ENCODE results near the gene SYK.
"Not testable (repeated sequence)": the region's sequence is repeated elsewhere in the genome, so short reads cannot be mapped to it uniquely, and the experiment has no call there.

Gene SYK

GRCh38 chr9:90799271-90799852 is 2.3 kb upstream of the SYK start:
- no peak for DNase-seq

DNA sequence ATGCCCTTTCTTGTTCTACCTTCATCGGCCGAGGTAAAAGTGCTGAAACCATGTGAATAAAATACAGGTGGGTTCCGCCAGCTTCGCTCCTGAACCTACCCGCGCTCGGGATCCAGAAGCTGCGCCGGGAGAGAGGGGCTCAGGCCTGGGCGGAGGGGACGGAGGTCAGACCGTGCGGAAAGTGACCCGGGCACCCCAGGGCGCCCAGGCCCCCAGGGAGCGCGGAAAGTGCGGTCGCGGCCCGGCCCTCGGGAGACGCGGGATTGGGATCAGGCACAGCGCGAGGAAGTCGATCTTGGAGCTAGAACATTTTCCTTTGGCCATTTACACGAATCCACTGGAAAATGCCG is 329 bp downstream of the SYK start:
- DNase-seq = no peak

DNA sequence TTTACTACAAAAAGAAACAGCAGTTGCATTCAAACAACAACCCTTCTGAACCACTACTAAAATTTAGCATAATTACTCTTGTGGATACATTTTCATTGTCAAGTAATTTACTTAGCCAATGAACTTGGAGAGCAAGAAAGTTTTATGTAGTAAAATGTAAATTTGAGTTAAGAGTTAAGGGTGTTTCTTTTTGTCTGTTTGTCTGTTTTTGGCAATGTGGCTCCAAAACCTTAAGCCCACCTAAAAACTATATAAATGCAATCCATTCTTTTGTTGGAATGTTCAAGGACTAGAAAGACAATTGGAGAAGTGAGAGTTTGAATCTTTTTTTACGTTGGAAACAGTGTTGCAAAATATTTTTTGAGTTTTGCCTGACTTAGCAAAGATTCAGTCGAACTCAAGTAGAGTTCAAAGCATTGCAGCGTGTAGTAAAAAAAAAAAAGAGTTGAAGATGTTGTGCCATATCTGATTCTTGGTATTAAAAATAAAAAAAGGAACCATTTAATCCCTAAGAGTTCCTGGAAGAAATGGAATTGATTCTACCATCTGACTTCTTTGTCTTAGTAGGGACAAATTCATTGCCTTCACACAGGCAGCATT is 867 bp downstream of the SYK start:
- peak in 1 of 2 experiments; percentile 26 for DNase-seq

- DNase-seq = peak; percentile 38 to 40
Observed at GRCh38 chr9:90803860-90804593, 2.4 kb downstream of the SYK start.

- DNase-seq = no peak
Observed at GRCh38 chr9:90805006-90805996, 3.7 kb downstream of the SYK start.

- DNase-seq = no peak
Observed at GRCh38 chr9:90807006-90807405, 5.4 kb downstream of the SYK start.

- DNase-seq = no peak
Observed at GRCh38 chr9:90808398-90808797, 6.8 kb downstream of the SYK start.

- DNase-seq = peak; percentile 47 to 62
Observed at GRCh38 chr9:90808890-90809685, 7.5 kb downstream of the SYK start.

DNA sequence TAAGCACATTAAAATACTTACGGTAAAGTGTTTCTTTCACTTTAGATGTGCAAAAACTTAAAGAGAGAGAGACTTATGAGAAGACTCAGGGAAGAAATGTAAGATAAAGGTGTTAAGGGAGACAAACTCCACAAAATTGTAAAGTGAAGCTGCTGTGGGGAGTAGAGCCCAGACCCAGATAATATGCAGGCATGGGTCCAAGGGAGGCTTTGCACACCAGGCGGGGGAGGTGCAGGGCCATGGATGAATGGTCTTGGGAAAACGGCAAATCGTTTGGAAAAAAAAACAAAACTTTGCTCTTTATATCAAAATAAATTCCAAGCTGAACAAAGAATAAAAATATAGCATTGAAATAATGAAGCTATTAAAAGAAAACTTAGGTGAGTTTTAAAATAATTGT is 9.1 kb downstream of the SYK start:
- DNase-seq = no peak

DNA sequence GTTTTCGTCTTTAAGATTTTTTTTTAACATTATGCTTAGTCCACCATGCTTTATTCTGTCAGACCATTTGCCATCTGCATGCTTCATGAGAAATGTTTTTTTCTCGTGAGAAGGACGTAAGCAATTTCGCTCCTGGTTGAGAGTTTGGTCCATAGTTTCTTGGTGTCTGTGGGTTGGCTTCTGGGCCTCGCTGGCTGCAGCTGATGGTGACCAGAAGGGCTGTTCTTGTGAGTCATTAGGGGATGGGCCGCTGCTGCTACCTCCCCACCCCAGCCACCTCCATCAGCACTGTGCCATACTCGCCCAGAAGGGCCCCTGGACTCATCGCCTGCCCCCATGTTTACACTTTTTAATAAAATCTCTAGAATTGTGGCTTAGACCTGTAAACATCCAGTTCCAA is 11.4 kb downstream of the SYK start:
- DNase-seq = no peak

- DNase-seq = no peak
Observed at GRCh38 chr9:90813523-90813922, 11.9 kb downstream of the SYK start.

DNA sequence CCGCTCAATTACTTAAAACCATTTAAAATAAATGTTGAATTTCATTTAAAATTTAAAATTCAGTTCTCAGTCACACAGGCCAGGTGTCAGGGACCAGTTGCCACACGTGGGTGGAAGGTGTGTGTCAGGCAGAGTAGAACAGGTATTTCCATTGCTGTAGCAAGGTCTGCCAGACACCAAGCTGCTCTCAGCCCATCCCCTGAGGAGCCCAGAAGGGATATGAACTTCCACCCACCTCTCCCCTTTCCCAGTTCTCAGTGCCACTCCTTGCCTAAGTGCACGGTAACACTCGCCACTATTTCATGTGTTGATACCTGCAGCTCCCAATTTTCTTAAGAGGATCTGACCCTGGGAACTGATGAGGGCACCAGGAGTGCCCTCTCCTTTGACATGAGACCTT is 12.7 kb downstream of the SYK start:
- no peak for DNase-seq

DNA sequence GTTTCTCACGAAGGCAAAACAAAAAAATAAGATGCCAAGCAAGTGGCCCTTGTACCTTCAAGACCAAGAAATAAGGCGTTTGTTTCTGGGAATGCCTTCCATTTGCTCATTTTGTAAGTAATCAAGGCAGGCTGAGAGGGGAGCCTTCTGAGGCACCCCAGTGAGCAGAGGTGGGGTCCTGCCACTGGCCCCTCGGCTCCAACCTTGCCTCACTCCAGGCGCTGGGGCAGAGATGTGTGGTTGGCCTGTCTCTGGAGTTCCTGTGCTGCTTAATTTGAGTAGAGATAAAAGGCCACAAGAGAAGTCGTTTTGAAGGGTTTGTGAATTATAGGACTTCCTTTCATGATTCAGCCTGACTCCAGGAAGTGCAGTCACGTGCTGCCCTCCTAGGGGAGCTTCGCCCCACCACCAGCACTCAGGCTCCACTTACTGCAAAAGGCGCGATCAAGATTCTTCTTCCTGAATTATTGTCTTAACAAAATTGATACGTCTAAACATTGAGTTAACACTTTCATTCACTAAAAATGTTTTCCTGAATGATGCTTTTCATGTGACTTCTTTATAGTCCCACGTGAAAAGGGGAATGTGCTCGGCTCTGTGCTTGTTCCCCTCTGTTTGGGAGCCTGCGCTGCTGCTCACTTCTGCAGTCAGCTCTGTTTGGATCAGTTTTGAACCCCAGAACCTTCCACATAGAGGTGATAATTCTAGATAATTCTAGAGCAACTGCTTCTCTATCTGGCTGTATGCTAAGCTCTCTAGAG is 13.7 kb downstream of the SYK start:
- DNase-seq = peak; percentile 87 to 93

DNA sequence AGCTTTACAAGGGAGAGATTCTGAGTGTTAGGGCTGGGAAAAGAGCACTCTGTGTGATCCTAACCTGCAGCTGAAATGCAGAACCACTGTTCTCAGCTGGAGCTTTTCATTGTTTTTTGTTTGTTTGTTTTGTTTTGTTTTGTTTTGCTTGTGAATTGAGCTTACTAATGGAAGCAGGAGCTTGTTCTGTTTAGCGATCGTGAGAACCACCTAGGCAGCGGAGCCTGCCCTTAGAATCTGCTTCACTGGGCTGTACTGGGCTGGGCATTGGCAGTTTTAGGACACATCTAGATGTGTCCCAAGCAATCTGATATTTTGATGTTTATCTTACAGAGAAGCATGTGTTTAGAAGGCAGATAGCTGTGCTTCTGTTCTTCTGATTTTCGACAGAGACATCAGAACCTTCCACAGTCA is 14.3 kb downstream of the SYK start:
- no peak for DNase-seq

DNA sequence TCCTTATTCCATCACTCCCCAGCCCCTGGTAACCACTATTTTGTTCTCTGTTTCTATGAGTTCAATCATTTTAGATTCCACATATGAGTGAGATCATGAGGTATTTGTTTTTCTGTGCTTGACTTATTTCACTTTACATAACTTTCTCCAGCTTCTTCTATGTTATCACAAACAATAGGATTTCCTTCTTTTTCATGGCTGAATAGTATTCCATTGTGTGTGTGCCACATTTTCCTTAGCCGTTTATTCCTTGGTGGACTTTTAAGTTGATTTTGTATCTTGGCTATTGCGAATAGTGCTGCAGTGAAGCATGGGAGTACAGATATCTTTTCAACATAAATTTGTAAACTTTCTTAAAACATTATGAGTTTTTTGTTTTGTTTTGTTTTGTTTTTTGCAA is 15.1 kb downstream of the SYK start:
- DNase-seq = no peak

GRCh38 chr9:90818279-90818678 is 16.7 kb downstream of the SYK start:
- DNase-seq = no peak

- DNase-seq = not testable (repeated sequence)
Observed at GRCh38 chr9:90820406-90820805, 18.8 kb downstream of the SYK start.

DNA sequence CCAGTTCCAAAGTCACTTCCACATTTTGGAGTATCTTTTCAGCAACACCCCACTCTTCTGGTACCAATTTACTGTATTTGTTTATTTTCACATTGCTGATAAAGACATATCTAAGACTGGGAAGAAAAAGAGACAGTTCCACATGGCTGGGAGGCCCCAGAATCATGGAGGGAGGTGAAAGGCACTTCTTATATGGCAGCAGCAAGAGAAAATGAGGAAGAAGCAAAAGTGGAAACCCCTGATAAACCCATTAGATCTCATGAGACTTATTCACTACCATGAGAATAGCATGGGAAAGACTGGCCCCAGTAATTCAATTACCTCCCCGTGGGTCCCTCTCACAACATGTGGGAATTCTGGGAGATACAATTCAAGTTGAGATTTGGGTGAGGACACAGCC is 19.6 kb downstream of the SYK start:
- DNase-seq = not testable (repeated sequence)

- DNase-seq = no peak
Observed at GRCh38 chr9:90821697-90822096, 20.1 kb downstream of the SYK start.

DNA sequence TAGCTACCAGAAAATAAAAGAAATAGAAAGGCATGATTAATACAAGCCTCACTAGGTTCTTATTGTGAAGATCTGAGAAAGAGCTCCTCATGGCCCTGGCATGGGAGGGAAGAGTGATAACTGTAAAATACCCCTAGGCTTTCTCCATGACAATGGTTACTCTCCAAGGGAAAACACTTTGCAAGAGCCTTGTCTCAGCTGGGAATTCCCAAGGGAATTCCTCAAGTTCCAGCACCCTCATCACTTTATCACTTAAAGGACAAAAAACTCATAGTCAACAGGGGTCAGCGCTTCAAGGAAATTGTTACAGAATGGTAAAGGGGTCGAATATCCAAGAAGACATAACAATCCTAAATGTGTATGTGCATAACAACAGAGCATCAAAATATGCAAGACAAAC is 21.2 kb downstream of the SYK start:
- DNase-seq = no peak

GRCh38 chr9:90825586-90825985 is 24.0 kb downstream of the SYK start:
- peak; percentile 52 to 65 for DNase-seq
